GM23248 (cell line): Measurements from ENCODE around the gene UCP2.

ENCODE experiments used
- EZH2 ChIP-seq: fragments of 200-600 bp; sonication (generic); IDR thresholded peaks from 2 replicates; pipeline ENCODE4 v1.6.1; 2018; ENCODE audit warnings: antibody characterized with exemption, mild to moderate bottlenecking; ENCODE audit not compliant: insufficient read depth, poor library complexity, severe bottlenecking
- EZH2phosphoT487 ChIP-seq: fragments of 200-600 bp; sonication (generic); IDR thresholded peaks from 2 replicates; pipeline ENCODE4 v1.6.1; 2018; ENCODE audit warnings: antibody characterized with exemption, moderate library complexity, mild to moderate bottlenecking, low read depth; ENCODE audit not compliant: insufficient read depth

GRCh38 chr11:74014880-74015279 is 32.2 kb upstream of the UCP2 start:
- TF ChIP-seq EZH2 (no peak), EZH2phosphoT487 (no peak)
